Prostate gland (tissue), 2 donors: Measurements from ENCODE around the gene SSBP3.

Experiments
- CTCF ChIP-seq, 4 experiments: fragments of 200-600 bp in 2 of 4; fragments of 450-650 bp in 2 of 4; sonication (generic) in 2 of 4; IDR thresholded peaks; 1 replicate in 3 of 4; 2 replicates in 1 of 4; pipeline ENCODE4 v1.5.1; 2016 to 2019; ENCODE audit warnings: antibody characterized with exemption in 4 of 4, mild to moderate bottlenecking in 2 of 4, moderate library complexity in 2 of 4
- POLR2A ChIP-seq: fragments of 450-650 bp; IDR thresholded peaks from one replicate; pipeline ENCODE4 v1.6.1; 2016; ENCODE audit warnings: antibody characterized with exemption, mild to moderate bottlenecking

GRCh38 chr1:54332781-54333585 lies 73.2 kb downstream of the SSBP3 start:
- no peak for TF ChIP-seq POLR2A
- no peak for TF ChIP-seq CTCF (IDR thresholded peaks at IDR 0.05)
